HG02759 (cell line): Measurements from ENCODE around the gene KLF3.

Experiments used
- ATAC-seq: cut with Tn5 transposase; IDR thresholded peaks from one replicate; pipeline ENCODE4 v1.9.1; 2021; ENCODE audit warnings: mild to moderate bottlenecking, moderate library complexity; ENCODE audit not compliant: unreplicated experiment

The KLF3 gene

GRCh38 chr4:38735870-38736269 lies 71.9 kb downstream of the KLF3 start:
- no peak for ATAC-seq

GRCh38 chr4:38738940-38739803 lies 75.2 kb downstream of the KLF3 start:
- no peak for ATAC-seq

- no peak for ATAC-seq
These were observed 76.3 kb downstream of the KLF3 start for GRCh38 chr4:38740303-38740702.

- no peak for ATAC-seq
These were observed 79.9 kb downstream of the KLF3 start for GRCh38 chr4:38743866-38744265.

GRCh38 chr4:38745881-38746280 lies 81.9 kb downstream of the KLF3 start:
- no peak for ATAC-seq

GRCh38 chr4:38747629-38748028 lies 83.6 kb downstream of the KLF3 start:
- no peak for ATAC-seq

GRCh38 chr4:38749336-38749735 lies 85.3 kb downstream of the KLF3 start:
- no peak for ATAC-seq
